Hepatocyte (in vitro differentiated cells): ENCODE measurements around the gene FLT3LG. TPM values are rescaled to one million over a fixed set of nuclear protein-coding genes. Genes with fewer than 3 reads are reported as not detected.
A peak's percentile ranks its signal among the peaks of the same experiment; 100 is the strongest.

ENCODE experiments used
- DNase-seq: peaks from one replicate; pipeline ENCODE4 v3.0.0-alpha.2; 2016; ENCODE audit warnings: low spot score
- H2AFZ ChIP-seq: fragments of 200-600 bp; sonication (generic); 2 replicates; pipeline ENCODE4 v1.6.0; 2016; ENCODE audit warnings: antibody characterized with exemption, mild to moderate bottlenecking
- H3K27ac ChIP-seq: fragments of 200-600 bp; sonication (generic); 2 replicates; pipeline ENCODE4 v1.5.1; 2016; ENCODE audit warnings: mild to moderate bottlenecking
- H3K27me3 ChIP-seq: fragments of 200-600 bp; sonication (generic); 2 replicates; pipeline ENCODE4 v1.6.1; 2016
- H3K36me3 ChIP-seq: fragments of 200-600 bp; sonication (generic); replicated peaks from 2 replicates; pipeline ENCODE4 v1.5.1; 2016; ENCODE audit warnings: low read depth; ENCODE audit not compliant: insufficient read depth
- H3K4me1 ChIP-seq: fragments of 200-600 bp; sonication (generic); 2 replicates; pipeline ENCODE4 v1.5.1; 2016; ENCODE audit warnings: mild to moderate bottlenecking, moderate library complexity; ENCODE audit not compliant: insufficient read depth
- H3K4me2 ChIP-seq: fragments of 200-600 bp; sonication (generic); 2 replicates; pipeline ENCODE4 v1.6.0; 2016
- H3K4me3 ChIP-seq: fragments of 200-600 bp; sonication (generic); 2 replicates; pipeline ENCODE4 v1.5.1; 2016; ENCODE audit warnings: mild to moderate bottlenecking
- H3K79me2 ChIP-seq: fragments of 200-600 bp; sonication (generic); 2 replicates; pipeline ENCODE4 v1.6.0; 2017; ENCODE audit warnings: mild to moderate bottlenecking
- H3K9me2 ChIP-seq: fragments of 200-600 bp; sonication (generic); replicated peaks from 2 replicates; pipeline ENCODE4 v1.6.0; 2017; ENCODE audit warnings: mild to moderate bottlenecking; ENCODE audit not compliant: insufficient read depth
- H3K9me3 ChIP-seq: fragments of 200-600 bp; sonication (generic); 2 replicates; pipeline ENCODE4 v1.5.1; 2016; ENCODE audit warnings: low read depth, mild to moderate bottlenecking
- H4K20me1 ChIP-seq: fragments of 200-600 bp; sonication (generic); 2 replicates; pipeline ENCODE4 v1.6.0; 2016; ENCODE audit warnings: mild to moderate bottlenecking; ENCODE audit not compliant: insufficient read depth, poor library complexity, severe bottlenecking
- EZH2 ChIP-seq: fragments of 200-600 bp; sonication (generic); IDR thresholded peaks from 2 replicates; pipeline ENCODE4 v1.6.1; 2016; ENCODE audit warnings: antibody characterized with exemption, mild to moderate bottlenecking, borderline replicate concordance
- EZH2phosphoT487 ChIP-seq: fragments of 200-600 bp; sonication (generic); IDR thresholded peaks from one replicate; pipeline ENCODE4 v1.6.1; 2018; ENCODE audit warnings: antibody characterized with exemption, mild to moderate bottlenecking, low read depth, moderate library complexity; ENCODE audit not compliant: unreplicated experiment, severe bottlenecking
- WGBS: methylation state at CpG from one replicate; pipeline ENCODE4 v1.1.6; 2016; ENCODE audit warnings: low lambda C conversion rate; ENCODE audit errors: missing lambda C conversion rate; 5-methylcytosine and 5-hydroxymethylcytosine counted together
- polyA plus RNA-seq: library from polyadenylated mRNA; unstranded; fragments of >200 nt; fragmentation: Nextera tagmentation; extraction: Ambion mirVana; gene quantifications from 2 replicates; pipeline ENCODE4 v1.2.1, GENCODE V29; 2016
- total RNA-seq: library from RNA; depleted of rRNA; stranded (reverse); fragments of >200 nt; gene quantifications from 2 replicates; pipeline ENCODE4 v1.2.3, GENCODE V29; 2014
- TF ChIP-seq, protein P1 (sequence below): fragments of 200-600 bp; sonication (generic); IDR thresholded peaks from 2 replicates; pipeline ENCODE4 v1.5.1; 2016; ENCODE audit warnings: antibody characterized with exemption, mild to moderate bottlenecking; ENCODE audit not compliant: poor library complexity

The FLT3LG gene
- total and polyA plus RNA-seq, 2 experiments from 2014 or later, result 1.3 to 2.8 TPM

- H3K4me1 ChIP-seq, result no peaks in the 10 kb centered on the region
- H3K4me3 ChIP-seq, result no peak overlapping the region
- TF ChIP-seq EZH2 (no peak), EZH2phosphoT487 (no peak)
- TF ChIP-seq, protein P1, sequence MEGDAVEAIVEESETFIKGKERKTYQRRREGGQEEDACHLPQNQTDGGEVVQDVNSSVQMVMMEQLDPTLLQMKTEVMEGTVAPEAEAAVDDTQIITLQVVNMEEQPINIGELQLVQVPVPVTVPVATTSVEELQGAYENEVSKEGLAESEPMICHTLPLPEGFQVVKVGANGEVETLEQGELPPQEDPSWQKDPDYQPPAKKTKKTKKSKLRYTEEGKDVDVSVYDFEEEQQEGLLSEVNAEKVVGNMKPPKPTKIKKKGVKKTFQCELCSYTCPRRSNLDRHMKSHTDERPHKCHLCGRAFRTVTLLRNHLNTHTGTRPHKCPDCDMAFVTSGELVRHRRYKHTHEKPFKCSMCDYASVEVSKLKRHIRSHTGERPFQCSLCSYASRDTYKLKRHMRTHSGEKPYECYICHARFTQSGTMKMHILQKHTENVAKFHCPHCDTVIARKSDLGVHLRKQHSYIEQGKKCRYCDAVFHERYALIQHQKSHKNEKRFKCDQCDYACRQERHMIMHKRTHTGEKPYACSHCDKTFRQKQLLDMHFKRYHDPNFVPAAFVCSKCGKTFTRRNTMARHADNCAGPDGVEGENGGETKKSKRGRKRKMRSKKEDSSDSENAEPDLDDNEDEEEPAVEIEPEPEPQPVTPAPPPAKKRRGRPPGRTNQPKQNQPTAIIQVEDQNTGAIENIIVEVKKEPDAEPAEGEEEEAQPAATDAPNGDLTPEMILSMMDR, result no peak
- no peaks in the 10 kb centered on the region for H4K20me1 ChIP-seq
- no peak overlapping the region for H3K4me2 ChIP-seq
- no peaks in the 10 kb centered on the region for H3K9me3 ChIP-seq
- no peaks in the 10 kb centered on the region for H3K9me2 ChIP-seq
- no peaks in the 10 kb centered on the region for H3K36me3 ChIP-seq
- no peak for DNase-seq
- H3K27ac ChIP-seq, result peak overlapping the region; percentile 40
- 90% methylated on average over 19 of the region's 19 CpGs for WGBS
- no peaks in the 10 kb centered on the region for H3K27me3 ChIP-seq
- no peak overlapping the region for H2AFZ ChIP-seq
- no peaks in the 10 kb centered on the region for H3K79me2 ChIP-seq
These were observed 5.8 kb upstream of the FLT3LG start for GRCh38 chr19:49468199-49468598.

GRCh38 chr19:49468746-49469447, 5.1 kb upstream of the FLT3LG start:
- Histone ChIP-seq H4K20me1 (no peaks in the 10 kb centered on the region), H3K9me2 (no peaks in the 10 kb centered on the region), H3K27ac (peak overlapping the region; percentile 58), H3K9me3 (no peaks in the 10 kb centered on the region), H3K27me3 (no peaks in the 10 kb centered on the region), H3K4me2 (no peak overlapping the region), H2AFZ (no peak overlapping the region), H3K36me3 (no peaks in the 10 kb centered on the region), H3K79me2 (no peaks in the 10 kb centered on the region), H3K4me1 (peaks cover 4% of the 10 kb centered on the region), H3K4me3 (no peak overlapping the region)
- TF ChIP-seq EZH2 (no peak), EZH2phosphoT487 (no peak)
- TF ChIP-seq, protein P1, result no peak
- DNase-seq, result peak; percentile 75
- WGBS, result 76% methylated on average over 15 of the region's 15 CpGs

DNA sequence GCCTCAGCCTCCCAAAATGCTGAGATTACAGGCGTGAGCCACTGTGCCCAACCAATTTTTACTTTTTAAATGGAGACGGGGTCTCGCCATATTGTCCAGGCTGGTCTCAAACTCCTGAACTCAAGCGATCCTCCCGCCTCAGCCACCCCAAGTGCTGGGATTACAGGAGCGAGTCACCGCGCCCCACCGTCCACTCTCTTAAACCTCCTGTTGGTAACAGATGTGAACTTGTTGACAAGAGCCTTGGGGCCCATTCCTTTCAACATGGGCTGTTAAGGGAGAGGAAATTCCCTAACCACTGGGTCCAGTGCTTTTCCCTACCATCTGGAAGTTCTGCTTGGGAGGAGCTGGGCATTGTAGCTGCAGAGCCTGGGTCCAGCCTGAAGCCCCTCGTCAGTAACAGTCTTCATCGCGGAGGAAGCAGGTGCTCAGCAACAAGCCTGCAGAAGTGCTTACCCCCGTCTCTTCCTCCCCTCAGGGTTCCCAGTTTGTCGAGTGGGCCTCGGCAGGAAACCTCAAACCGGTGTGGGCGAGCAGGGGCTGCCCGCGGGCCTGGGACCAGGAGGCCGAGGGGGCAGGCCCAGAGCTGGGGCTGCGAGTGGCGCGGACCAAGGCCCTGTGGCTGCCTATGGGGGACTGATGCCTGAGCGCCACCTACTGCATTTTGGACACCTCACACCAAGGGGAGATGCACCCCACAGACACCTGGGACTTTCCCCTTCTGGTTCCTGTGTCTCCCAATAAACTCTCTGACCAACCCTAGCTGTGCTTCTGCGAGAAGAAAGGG, 4.0 kb upstream of the FLT3LG start:
- TF ChIP-seq EZH2 (no peak), EZH2phosphoT487 (no peak)
- TF ChIP-seq, protein P1, result no peak
- H3K36me3 ChIP-seq, result no peaks in the 10 kb centered on the region
- H4K20me1 ChIP-seq, result no peaks in the 10 kb centered on the region
- H2AFZ ChIP-seq, result no peak overlapping the region
- no peak overlapping the region for H3K4me2 ChIP-seq
- no peak overlapping the region for H3K27ac ChIP-seq
- H3K9me2 ChIP-seq, result no peaks in the 10 kb centered on the region
- H3K9me3 ChIP-seq, result no peaks in the 10 kb centered on the region
- 95% methylated on average over 25 of the region's 25 CpGs for WGBS
- no peak overlapping the region for H3K4me3 ChIP-seq
- no peaks in the 10 kb centered on the region for H3K79me2 ChIP-seq
- DNase-seq, result no peak
- H3K4me1 ChIP-seq, result peaks cover 4% of the 10 kb centered on the region
- H3K27me3 ChIP-seq, result no peaks in the 10 kb centered on the region
